Fibroblast of pulmonary artery (primary cell): ENCODE data around the gene LCP2.

Source experiments
- DNase-seq: peaks from one replicate; pipeline ENCODE4 v3.0.0-alpha.2; 2010; ENCODE audit warnings: low read depth
- H3K4me3 ChIP-seq: replicated peaks from 2 replicates; pipeline ENCODE4 v1.5.1; 2011; ENCODE audit warnings: low read depth, mild to moderate bottlenecking, control low read depth, low read length, moderate library complexity
- TF ChIP-seq, protein P1 (sequence below): IDR thresholded peaks from 2 replicates; pipeline ENCODE4 v1.5.1; 2011; ENCODE audit warnings: mild to moderate bottlenecking, control low read depth, low read length, inconsistent platforms; ENCODE audit errors: missing control alignments

Gene LCP2

DNA sequence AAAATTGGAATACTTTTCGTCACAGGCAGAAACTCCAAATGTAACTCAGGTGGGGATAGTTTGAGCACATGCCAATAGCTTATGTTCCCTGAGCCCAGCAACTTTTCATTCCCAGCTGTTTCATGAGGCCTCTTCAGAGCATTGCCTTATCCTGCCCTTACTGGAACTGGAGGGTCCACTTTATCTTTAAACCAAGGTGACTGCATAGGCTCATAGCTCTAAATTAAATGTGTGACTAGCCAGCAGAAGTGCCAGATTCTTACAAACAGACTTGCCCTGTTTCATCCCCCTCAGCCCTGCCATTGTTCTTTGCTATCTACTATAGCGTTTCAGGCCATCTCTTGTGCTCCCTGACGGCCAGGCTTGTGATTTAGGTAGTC is 8.1 kb upstream of the LCP2 start:
- DNase-seq, result no peak
- H3K4me3 ChIP-seq, result no peak overlapping the region
- TF ChIP-seq, protein P1, sequence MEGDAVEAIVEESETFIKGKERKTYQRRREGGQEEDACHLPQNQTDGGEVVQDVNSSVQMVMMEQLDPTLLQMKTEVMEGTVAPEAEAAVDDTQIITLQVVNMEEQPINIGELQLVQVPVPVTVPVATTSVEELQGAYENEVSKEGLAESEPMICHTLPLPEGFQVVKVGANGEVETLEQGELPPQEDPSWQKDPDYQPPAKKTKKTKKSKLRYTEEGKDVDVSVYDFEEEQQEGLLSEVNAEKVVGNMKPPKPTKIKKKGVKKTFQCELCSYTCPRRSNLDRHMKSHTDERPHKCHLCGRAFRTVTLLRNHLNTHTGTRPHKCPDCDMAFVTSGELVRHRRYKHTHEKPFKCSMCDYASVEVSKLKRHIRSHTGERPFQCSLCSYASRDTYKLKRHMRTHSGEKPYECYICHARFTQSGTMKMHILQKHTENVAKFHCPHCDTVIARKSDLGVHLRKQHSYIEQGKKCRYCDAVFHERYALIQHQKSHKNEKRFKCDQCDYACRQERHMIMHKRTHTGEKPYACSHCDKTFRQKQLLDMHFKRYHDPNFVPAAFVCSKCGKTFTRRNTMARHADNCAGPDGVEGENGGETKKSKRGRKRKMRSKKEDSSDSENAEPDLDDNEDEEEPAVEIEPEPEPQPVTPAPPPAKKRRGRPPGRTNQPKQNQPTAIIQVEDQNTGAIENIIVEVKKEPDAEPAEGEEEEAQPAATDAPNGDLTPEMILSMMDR, result no peak

DNA sequence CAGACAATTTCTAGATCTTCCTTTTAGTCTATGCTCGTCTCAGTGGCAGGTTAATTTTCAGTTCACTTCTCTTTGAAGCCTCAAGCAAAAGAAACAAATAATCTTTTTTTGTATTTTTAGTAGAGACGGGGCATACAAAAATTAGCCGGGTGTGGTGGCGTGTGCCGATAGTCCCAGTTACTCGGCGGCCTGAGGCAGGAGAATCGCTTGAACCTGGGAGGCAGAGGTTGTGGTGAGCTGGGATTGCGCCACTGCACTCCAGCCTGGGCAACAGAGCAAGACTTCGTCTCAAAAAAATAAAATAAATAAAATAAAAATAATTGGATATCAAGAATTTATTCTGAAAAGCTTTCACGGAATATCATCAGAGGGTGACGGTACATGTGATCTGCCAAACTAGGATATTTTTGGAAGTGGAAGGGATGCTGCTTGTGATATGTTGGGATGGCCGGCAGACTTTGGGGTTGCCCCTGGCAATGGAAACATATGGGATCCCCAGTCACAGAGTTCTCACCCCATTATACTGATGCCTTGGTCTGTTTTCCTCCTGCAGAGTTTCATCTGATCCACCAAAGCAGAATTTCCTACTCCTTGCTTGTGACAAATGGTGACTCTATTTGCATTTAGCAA is 7.6 kb upstream of the LCP2 start:
- no peak overlapping the region for H3K4me3 ChIP-seq
- DNase-seq, result no peak
- TF ChIP-seq, protein P1, result no peak

DNA sequence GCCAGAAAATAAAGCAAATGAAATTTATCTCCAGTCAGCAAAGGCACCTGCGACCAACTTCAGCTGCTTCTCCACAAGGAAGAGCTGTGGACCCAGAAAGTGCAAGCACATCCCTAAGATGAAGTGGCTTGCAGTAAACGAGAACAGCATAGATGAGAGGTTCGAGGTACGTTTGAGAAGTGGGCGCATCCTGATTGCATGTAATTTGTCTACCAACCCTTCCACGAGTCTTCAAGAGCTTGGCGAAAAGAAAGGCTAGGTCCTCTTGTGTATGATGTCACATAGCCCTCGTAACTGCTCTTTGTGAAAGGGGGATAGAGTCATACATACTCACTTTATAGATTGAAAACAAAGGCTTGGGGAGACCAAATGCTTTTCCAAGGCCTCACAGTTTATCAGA is 6.0 kb upstream of the LCP2 start:
- DNase-seq, result no peak
- H3K4me3 ChIP-seq, result no peak overlapping the region
- TF ChIP-seq, protein P1, result no peak

DNA sequence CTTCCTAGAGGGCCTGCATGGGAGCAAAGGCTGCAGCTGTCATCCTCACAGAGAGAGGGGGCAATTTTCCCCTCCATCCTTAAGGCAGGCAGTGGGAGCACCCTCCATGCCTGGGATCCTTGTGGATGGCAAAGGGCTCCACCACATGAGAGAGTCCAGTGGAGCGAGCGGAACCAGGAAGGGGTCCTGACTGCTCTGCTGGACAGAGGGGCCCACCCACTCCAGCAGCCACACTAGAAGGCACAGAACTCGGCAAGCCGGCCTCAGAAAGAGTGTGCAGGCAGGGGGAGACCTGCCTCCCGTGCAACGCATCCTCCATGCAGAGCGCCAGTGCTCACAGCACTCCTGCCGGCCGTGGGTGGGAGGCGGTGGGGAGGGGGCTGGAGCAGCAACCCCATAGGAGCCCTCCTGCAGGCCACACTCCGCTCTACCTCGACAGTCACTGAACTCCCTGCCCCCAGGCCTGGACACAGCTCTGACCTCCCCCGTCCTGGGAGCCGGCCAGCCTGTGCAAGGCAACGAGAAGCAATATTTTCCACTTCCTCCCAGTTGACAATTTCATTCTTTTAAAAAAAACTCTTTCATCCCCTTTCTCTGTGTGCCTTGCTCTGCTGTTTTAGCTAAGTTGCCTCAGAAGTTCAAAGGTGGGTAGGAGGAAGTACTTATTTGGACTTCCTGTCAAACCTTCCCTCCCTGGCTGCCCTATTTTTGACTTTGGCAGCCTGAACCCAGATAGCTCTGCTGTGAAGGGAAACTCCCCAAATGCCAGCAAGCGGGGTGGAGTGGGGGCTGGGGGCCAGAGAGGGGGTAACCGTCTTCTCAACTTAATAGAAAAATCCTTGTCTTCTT is 5.3 kb upstream of the LCP2 start:
- peak; percentile 22 for DNase-seq
- H3K4me3 ChIP-seq, result no peak overlapping the region
- TF ChIP-seq, protein P1, result no peak

DNA sequence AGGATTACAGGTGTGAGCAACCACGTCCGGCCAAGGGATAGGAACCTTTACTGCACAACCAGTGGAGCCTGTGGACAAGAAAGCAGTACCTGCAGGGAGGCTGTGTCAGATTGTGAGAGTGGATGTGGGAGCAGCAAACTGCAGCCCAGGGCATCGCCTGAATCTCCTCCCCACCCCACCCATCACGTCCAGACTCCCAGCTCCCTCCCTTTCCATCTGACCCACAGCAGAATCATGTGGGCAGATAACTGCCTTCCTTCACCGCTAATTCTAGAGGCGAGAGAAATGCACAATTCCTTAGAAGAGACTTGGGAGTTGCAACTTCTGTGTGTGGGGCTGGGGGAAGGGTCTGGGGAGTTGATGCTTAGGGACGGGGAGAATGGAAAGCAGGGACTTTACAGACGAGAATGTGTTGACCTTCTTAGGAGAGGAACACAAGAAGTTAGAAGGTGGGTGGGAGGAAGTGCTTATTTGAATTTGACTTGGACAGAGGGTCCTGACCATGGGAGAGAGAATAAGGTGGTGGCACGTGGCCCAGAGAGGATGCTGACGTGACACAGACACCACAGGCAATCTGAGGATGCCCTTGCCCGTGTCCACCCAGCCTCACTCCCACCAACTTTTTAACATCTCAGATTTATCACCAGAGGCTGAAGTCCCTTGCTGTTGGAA is 4.5 kb upstream of the LCP2 start:
- TF ChIP-seq, protein P1, result no peak
- DNase-seq, result no peak
- no peak overlapping the region for H3K4me3 ChIP-seq

DNA sequence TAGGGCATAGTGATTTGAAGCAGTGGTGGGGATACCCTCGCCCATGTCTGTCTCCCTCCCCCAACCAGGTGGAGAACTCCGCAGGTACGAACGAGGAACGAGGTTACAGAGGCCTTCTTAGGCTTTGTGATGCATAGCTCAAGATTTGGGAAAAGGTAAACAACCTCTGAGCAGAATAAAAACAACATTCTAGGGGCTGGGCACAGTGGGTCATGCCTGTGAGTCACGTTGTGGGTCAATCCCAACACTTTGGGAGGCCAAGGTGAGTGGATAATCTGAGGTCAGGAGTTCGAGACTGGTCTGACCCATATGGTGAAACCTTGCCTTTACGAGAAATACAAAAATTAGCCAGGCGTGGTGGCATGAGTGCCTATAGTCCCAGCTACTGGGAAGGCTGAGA is 3.6 kb upstream of the LCP2 start:
- TF ChIP-seq, protein P1, result no peak
- no peak overlapping the region for H3K4me3 ChIP-seq
- DNase-seq, result no peak
